Motor neuron (in vitro differentiated cells): ENCODE measurements around the gene ILKAP. TPM values are rescaled to one million over a fixed set of nuclear protein-coding genes. Genes with fewer than 3 reads are reported as not detected.

ENCODE experiments used
- ATAC-seq, 8 experiments: fragments of 200-7000 bp; cut with Tn5 transposase; replicated peaks in 6 of 8; 2 replicates each; pipeline ENCODE4 v1.8.0; 2021; ENCODE audit warnings: mild to moderate bottlenecking in 8 of 8, moderate library complexity in 8 of 8
- H3K27ac ChIP-seq, 2 donors: fragments of 250-450 bp; sonication (Bioruptor Pico); 2 replicates each; pipeline ENCODE4 v1.9.0; 2021; ENCODE audit warnings: antibody characterized with exemption in 2 of 2, mild to moderate bottlenecking in 2 of 2, moderate library complexity in 1 of 2
- H3K4me1 ChIP-seq, 2 donors: fragments of 250-450 bp; sonication (Bioruptor Pico); replicated peaks in 1 of 2; 2 replicates each; pipeline ENCODE4 v1.6.1; 2021; ENCODE audit warnings: antibody characterized with exemption in 2 of 2, mild to moderate bottlenecking in 2 of 2, moderate library complexity in 1 of 2
- H3K4me3 ChIP-seq, 5 donors: fragments of 250-450 bp; sonication (Bioruptor Pico); 2 replicates each; pipeline ENCODE4 v1.9.0; 2021; ENCODE audit warnings: antibody characterized with exemption in 5 of 5, mild to moderate bottlenecking in 5 of 5, moderate library complexity in 4 of 5
- WGBS, 10 experiments: fragments of 450-650 bp; shearing (Covaris generic); methylation state at CpG; one replicate each; pipeline ENCODE4 v1.0.0; 2022; 5-methylcytosine and 5-hydroxymethylcytosine counted together
- in situ Hi-C, 9 experiments: fragments of 400-800 bp; cut with MboI; loops; one replicate each; pipeline ENCODE4 v1.15.0; 2021; ENCODE audit warnings: low sequenced_read_pairs in 9 of 9, low pct_unique_long_range_greater_than_20kb in 2 of 9; ENCODE audit not compliant: unreplicated experiment in 9 of 9
- total RNA-seq, 8 experiments: library from RNA; unstranded; fragments of 300-600 nt; gene quantifications; 2 replicates each; pipeline versions ENCODE4 v1.2.3 to v1.2.4, GENCODE V29; 2022

The ILKAP gene
- total RNA-seq, 8 experiments from 2014 or later, result 18.7 to 41.7 (median 23.5) TPM

- Histone ChIP-seq H3K27ac (no peak overlapping the region), H3K4me1 (peaks cover 21 to 36% of the 10 kb centered on the region in 2 donors), H3K4me3 (no peak overlapping the region)
- no peak for ATAC-seq
- in situ Hi-C loops, result no loop called here
- WGBS, 10 experiments, result 0 to 100% (median 80%) methylated on average over 1 to 2 of the region's 2 CpGs; no CpG with 5 or more reads in 3 of the 10 experiments
Observed at GRCh38 chr2:238241970-238242369, 38.5 kb upstream of the ILKAP start.

GRCh38 chr2:238240757-238241711 is 37.5 kb upstream of the ILKAP start:
- 0% methylated on average over 1 of the region's 71 CpGs; no CpG with 5 or more reads in 9 of the 10 experiments for WGBS, 10 experiments
- Histone ChIP-seq H3K4me3 (peak overlapping the region in 2 of 5 donors; percentile 63 to 67), H3K27ac (peak overlapping the region in 1 of 2 donors; percentile 79), H3K4me1 (peaks cover 21 to 36% of the 10 kb centered on the region in 2 donors)
- in situ Hi-C loops, result no loop called here
- ATAC-seq, result peak in 4 of 8 experiments; percentile 3 to 26 (median 10)

DNA sequence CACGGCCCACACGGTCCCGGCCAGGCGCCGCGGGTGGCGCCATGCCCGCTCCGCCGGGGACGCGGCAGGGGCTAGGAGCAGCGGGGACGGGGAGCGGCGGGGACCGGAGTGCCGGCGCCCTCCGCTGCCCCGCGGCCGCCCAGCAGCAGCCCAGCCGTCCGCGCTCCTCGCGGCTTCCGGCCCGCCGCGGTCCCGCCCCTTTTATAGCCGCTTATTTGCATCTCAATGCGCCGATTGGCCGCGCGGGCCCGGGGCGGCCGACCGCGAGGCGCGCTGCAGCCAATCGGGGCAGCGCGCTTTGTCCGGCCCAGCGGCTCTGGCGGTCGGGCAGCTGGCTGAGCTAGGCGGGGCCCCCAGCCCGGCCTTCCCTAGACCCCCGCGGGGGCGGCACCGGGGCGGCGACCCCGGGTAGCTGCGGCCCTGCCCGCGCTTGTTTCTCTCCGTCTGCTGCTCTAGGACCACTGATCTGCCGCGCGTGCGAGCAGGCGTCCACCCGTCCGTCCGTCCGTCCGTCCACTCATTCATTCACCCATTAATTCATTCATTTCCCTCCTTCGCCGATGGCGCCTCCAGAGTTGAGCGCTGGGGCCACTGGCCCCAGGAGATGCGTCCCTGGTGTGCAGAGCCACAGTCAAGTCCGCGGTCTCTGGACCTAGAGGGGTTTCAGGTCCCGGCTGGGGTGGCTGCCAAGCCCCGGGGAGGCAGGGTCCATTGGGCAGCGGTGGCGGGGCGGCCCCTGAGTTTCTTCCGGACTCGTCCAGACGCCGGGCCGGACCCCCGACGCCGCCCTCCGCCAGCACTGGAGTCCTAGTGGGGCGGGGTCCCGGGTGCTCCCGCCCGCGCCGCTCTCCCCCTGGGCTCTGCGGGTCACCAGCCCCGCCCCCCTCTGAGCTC is 36.6 kb upstream of the ILKAP start, which contains the start of gene HES6:
Gene HES6 (minus strand): TSS at position 176 of the 894 bp plus-strand sequence. CDS start 133 bp downstream, at position 43.
- peaks cover 21 to 36% of the 10 kb centered on the region in 2 donors for H3K4me1 ChIP-seq
- ATAC-seq, result peak; percentile 68 to 90 (median 79)
- H3K4me3 ChIP-seq, result peak within 1 kb of the TSS; percentile 63 to 88 (median 75)
- H3K27ac ChIP-seq, result peak within 1 kb of the TSS; percentile 72 to 83
- in situ Hi-C loops, result no loop called here
- WGBS, 10 experiments, result 0% methylated on average over 1 of the region's 105 CpGs; no CpG with 5 or more reads in 9 of the 10 experiments

- ATAC-seq, result peak in 4 of 8 experiments; percentile 13 to 45 (median 32)
- H3K4me1 ChIP-seq, result peaks cover 21 to 38% of the 10 kb centered on the region in 2 donors
- H3K4me3 ChIP-seq, result peak overlapping the region; percentile 63 to 88 (median 75)
- H3K27ac ChIP-seq, result peak overlapping the region; percentile 72 to 83
- in situ Hi-C loops, result no loop called here
- WGBS, 10 experiments, result no CpG with 5 or more reads among the region's 43 CpGs
Observed at GRCh38 chr2:238239543-238239862, 36.0 kb upstream of the ILKAP start.

GRCh38 chr2:238238766-238239542 is 35.5 kb upstream of the ILKAP start:
- ATAC-seq, result peak in 5 of 8 experiments; percentile 3 to 48 (median 46)
- Histone ChIP-seq H3K4me1 (peaks cover 21 to 39% of the 10 kb centered on the region in 2 donors), H3K4me3 (peak overlapping the region; percentile 63 to 88 (median 75)), H3K27ac (peak overlapping the region; percentile 72 to 83)
- 60% methylated on average over 1 of the region's 75 CpGs; no CpG with 5 or more reads in 9 of the 10 experiments for WGBS, 10 experiments
- in situ Hi-C loops, result no loop called here

- H3K4me3 ChIP-seq, result peak overlapping the region in 1 of 5 donors; percentile 75
- ATAC-seq, result no peak
- H3K4me1 ChIP-seq, result peaks cover 18 to 35% of the 10 kb centered on the region in 2 donors
- in situ Hi-C loops, result no loop called here
- H3K27ac ChIP-seq, result no peak overlapping the region
- WGBS, 10 experiments, result 0 to 100% (median 89%) methylated on average over 1 to 3 of the region's 5 CpGs; no CpG with 5 or more reads in 4 of the 10 experiments
Observed at GRCh38 chr2:238238311-238238765, 34.8 kb upstream of the ILKAP start.

DNA sequence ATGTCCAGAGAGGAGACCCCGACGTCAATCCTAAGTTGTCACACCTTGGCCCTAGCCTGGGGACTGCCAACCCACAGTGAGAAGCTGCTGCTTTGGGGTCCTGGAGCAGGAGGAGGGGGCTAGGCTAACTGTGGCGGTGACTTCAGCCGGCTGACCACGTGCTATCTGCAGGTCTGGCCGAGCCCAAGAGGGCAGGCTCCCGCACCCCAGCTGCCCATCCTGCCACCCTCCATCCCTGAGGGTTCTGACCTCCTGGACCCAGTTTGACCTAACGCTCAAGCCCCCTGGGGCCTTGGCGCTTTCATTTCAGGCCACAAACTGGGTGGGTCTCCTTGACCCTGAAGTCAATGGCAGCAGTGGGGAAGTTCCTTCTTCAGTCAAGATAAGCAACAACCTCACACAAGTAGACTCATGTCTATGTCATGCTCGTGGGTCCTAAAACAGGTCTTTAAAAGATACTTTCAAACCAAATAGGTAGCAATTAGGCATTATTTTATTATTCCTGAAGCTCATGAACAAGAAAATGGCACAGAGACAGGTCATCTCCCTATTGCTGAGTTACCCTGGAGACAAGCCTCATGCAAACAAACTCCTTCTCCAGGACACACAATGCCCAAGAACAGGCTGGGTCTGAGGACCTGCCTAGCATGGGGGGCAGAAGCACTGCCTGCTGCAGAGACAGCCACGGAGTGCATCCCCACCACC is 34.1 kb upstream of the ILKAP start:
- no peak overlapping the region for H3K4me3 ChIP-seq
- ATAC-seq, result no peak
- H3K4me1 ChIP-seq, result peaks cover 11 to 27% of the 10 kb centered on the region in 2 donors
- WGBS, 10 experiments, result 0 to 92% (median 87%) methylated on average over 1 to 3 of the region's 11 CpGs; no CpG with 5 or more reads in 4 of the 10 experiments
- in situ Hi-C loops, result no loop called here
- H3K27ac ChIP-seq, result no peak overlapping the region

- 33 to 100% (median 93%) methylated on average over 1 to 4 of the region's 4 CpGs; no CpG with 5 or more reads in 7 of the 10 experiments for WGBS, 10 experiments
- in situ Hi-C loops, result no loop called here
- no peak overlapping the region for H3K27ac ChIP-seq
- H3K4me1 ChIP-seq, result peaks cover 10 to 24% of the 10 kb centered on the region in 2 donors
- no peak overlapping the region for H3K4me3 ChIP-seq
- ATAC-seq, result no peak
Observed at GRCh38 chr2:238236571-238236970, 33.1 kb upstream of the ILKAP start.

GRCh38 chr2:238235856-238236255 is 32.4 kb upstream of the ILKAP start:
- 70 to 100% (median 81%) methylated on average over 1 to 5 of the region's 7 CpGs; no CpG with 5 or more reads in 2 of the 10 experiments for WGBS, 10 experiments
- no peak overlapping the region for H3K27ac ChIP-seq
- H3K4me1 ChIP-seq, result peaks cover 10 to 20% of the 10 kb centered on the region in 2 donors
- in situ Hi-C loops, result no loop called here
- ATAC-seq, result no peak
- H3K4me3 ChIP-seq, result no peak overlapping the region

DNA sequence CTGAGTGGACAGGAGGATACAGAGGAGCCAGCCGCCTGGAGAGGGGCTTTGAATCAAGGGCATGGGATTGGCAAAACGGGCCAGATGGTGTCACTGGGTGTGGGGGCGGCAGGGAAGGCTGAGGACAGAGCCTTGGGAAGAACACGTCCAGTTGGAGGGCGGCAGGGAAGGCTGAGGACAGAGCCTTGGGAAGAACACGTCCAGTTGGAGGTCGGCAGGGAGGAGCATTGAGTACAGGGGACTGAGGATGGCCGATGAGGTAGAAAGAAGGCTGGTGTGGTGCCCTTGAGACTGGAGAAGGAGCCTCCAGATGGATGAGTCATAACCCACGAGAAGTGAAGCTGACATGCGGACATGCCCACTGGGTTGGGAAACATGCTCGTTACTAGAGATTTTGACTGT is 31.8 kb upstream of the ILKAP start:
- in situ Hi-C loops, result no loop called here
- no peak for ATAC-seq
- Histone ChIP-seq H3K4me1 (peaks cover 10 to 20% of the 10 kb centered on the region in 2 donors), H3K27ac (no peak overlapping the region), H3K4me3 (no peak overlapping the region)
- WGBS, 10 experiments, result 30 to 91% (median 46%) methylated on average over 1 to 5 of the region's 11 CpGs; no CpG with 5 or more reads in 4 of the 10 experiments

- 78 to 92% (median 87%) methylated on average over 2 to 11 of the region's 12 CpGs; no CpG with 5 or more reads in 2 of the 10 experiments for WGBS, 10 experiments
- Histone ChIP-seq H3K27ac (no peak overlapping the region), H3K4me3 (no peak overlapping the region), H3K4me1 (peaks cover 7 to 19% of the 10 kb centered on the region in 2 donors)
- no peak for ATAC-seq
- in situ Hi-C loops, result no loop called here
Observed at GRCh38 chr2:238233625-238234024, 30.1 kb upstream of the ILKAP start.
